Measurements from ENCODE around the gene TENM3.
"Not testable (repeated sequence)": the region's sequence is repeated elsewhere in the genome, so short reads cannot be mapped to it uniquely, and the experiment has no call there.

The TENM3 gene

DNA sequence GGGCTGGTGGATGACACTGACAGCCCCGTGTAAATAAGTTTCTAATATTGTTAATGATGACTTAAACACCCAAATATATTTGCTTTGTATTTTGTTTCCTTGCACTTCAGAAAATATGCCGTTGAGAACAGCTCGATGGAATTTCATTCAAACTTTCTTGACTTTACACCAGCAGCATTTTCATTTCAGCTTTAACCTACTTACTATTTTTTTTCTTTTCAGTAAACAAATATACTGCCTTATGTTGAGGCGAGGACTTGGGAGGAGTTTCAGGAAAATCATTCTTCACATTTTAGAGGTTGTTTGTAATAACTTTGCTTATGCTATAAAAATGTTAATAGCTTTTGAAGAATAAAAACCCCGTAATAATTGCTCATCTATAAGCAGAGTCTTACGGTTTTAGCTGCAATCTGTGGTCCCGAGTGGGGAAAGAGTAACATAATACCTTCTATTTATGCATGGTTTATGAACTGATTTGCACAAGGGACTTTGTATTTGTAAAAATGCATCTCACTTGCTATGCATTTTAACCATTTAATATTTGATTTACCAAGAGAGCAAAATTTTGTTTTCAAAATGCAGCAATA, 14.1 kb upstream of the TENM3 start:
- DNase-seq, result no peak

DNA sequence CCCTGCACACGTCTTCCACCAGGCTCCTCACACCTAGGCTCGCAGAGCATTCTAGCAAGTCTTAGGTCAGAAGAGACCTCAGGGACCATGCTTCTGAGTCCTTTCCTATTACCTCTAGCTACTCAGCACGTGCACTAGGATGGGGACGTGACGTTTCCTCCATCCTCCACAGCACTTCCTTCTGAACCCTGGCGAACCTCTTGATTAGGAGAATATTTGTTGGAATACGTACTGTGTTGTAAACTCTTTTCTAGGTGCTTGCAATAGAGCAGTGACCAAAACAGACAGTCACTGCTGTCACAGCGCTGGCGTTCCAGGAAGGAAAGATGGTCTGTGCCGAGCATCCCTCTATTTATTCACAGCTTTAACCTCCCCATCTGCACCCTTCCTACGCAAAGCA, 12.9 kb upstream of the TENM3 start:
- no peak for DNase-seq

GRCh38 chr4:182231080-182231479, 12.1 kb upstream of the TENM3 start:
- DNase-seq, result no peak

DNA sequence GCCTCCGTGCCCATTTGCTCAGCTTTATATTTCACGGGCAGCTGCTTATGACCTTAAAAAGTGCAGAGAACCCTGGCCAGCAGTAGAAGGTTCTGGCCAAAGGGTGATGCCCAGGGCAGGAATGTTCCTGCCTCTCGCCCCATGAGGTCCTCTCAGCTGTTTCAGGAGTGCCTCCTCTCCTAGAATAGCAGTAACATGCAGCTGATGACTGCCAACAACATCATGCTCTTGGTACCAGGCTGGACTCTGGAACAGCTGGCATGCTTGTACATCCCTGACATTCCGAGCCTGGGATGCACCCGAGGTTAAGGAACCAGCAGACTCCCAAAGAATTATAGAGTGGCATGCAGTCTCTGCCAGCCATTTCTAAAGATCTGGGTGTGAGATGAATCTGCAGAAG, 11.7 kb upstream of the TENM3 start:
- DNase-seq, result no peak

- no peak for DNase-seq
Measured at GRCh38 chr4:182233310-182234090, 9.7 kb upstream of the TENM3 start.

GRCh38 chr4:182235021-182235795, 8.0 kb upstream of the TENM3 start:
- DNase-seq, result no peak

DNA sequence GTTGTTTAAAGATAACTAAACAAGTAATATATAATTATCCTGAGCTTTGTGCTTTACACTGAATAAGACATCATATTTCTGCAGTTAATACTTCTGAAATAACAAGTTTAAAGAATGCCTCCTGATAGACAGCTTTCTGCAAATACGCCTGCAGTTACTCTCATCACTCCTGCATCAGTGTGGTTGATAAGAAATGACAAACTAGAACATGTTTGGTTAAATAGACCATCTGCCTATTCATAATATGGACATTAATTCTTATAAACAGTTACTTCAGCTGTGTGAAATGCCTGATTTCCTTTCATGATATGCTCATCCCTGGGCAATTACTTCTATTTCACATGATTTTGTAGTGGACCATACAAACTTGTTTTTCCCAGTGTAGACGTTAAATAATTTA, 7.0 kb upstream of the TENM3 start:
- no peak for DNase-seq

GRCh38 chr4:182237010-182237409, 6.2 kb upstream of the TENM3 start:
- not testable (repeated sequence) for DNase-seq

DNA sequence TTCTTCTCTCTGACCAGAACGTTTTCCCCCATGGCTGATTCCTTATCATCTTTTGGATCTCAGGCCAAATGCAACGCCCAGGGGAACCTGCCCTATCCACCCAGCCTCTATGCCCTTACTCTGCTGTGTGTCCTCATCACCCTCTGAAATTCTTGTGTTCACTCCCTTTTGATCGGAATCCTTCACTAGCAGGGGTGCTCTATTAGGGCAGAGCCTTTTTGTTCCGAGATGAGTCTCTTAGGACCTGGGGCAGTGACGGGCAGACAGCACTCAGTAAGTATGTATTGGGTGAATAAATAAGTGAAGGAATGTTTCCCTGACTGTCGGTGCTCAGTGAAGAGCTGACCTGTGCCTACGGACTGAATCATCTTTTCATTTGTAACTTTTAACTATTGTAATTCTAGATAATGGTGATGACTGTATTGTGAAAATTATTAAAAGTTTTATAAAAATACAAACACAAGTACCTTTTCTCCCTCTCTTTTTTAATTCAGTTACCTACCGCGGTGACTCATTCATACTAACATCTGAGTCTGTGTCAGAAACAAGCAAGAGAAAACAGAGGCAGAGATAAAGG, 4.8 kb upstream of the TENM3 start:
- no peak for DNase-seq

- DNase-seq, result no peak
Measured at GRCh38 chr4:182240161-182241130, 2.8 kb upstream of the TENM3 start.

DNA sequence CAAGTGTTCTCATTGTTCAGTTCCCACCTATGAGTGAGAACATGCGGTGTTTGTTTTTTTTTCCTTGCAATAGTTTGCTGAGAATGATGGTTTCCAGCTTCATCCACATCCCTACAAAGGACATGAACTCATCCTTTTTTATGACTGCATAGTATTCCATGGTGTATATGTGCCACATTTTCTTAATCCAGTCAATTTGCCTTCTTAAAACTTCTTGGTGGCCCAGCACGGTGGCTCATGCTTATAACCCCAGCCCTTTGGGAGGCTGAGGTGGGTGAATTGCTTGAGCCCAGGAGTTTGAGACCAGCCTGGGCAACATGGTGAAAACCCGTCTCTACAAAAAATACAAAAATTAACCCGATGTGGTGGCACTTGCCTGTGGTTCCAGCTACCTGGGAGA, 942 bp upstream of the TENM3 start:
- not testable (repeated sequence) for DNase-seq

GRCh38 chr4:182242787-182243186, 415 bp upstream of the TENM3 start:
- no peak for DNase-seq

DNA sequence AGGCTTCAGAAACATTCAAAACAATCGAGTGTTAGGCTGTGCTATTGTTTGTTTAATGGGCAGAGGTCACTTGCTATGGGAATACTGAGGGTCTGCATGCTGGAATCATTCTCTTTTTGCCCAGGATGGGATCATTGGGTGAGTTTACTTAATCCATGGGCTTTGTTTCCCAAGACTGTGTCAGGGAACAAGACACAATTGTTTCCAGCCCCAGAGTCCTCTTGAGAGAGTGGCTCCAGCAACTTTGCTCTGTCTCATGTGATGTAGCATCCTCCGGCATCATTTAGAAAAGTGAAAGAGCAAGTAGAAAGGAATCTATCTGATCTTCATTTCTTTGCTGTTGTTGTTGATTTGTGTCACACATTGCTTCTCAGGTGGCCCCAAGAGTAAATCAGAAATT, 1.8 kb downstream of the TENM3 start:
- no peak for DNase-seq

DNA sequence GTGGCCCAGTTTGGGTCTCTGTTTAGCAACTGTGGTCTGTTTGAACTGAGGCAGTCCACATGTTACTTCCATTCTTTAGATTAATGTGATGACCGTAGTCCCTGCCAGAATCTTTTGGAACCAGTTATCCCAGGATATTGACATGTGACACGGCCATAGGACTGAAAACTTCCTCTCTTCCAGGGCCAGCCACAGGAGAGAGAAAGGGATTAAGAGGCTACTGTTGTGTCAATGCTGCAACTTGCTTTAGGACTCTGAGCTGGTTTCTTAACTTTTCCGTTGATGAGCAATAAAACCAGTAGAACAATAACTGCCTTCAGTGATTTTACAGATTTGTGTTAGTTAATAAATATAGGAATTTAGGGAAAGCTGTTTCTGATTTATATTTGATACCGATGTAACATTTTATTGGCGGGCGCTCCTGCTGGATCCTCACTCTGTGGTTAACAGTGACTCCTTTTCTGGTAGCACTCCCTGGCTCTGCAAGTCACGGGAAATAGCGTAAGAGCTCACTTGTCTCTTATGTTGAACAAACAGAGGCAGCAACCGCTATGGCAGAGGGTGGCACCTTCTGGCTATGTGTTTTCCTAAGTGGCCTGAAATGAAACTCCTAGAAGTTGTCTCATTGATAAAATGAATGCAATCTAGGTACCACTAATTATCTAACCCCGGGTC, 2.5 kb downstream of the TENM3 start:
- no peak for DNase-seq

GRCh38 chr4:182246401-182247205, 3.4 kb downstream of the TENM3 start:
- no peak for DNase-seq

- DNase-seq, result no peak
Measured at GRCh38 chr4:182248295-182248694, 5.1 kb downstream of the TENM3 start.

DNA sequence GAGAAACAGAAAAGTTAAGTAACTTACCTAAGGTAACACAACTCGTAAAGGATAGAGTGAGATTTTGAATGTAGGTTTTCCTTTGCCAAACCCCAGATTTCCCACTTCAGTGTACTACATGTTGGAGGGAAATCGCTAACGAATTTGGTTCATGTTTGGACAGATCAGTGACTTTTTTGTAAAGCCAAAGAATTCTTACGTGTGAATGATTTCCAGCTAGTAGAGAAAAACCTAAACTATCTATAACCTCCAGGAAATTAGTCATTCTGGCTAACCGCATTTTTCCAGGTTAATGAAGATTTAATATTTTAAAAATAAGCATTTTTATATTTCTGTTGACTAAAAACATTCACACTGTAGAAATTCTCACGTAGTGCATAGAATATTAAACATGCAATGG, 7.2 kb downstream of the TENM3 start:
- no peak for DNase-seq

DNA sequence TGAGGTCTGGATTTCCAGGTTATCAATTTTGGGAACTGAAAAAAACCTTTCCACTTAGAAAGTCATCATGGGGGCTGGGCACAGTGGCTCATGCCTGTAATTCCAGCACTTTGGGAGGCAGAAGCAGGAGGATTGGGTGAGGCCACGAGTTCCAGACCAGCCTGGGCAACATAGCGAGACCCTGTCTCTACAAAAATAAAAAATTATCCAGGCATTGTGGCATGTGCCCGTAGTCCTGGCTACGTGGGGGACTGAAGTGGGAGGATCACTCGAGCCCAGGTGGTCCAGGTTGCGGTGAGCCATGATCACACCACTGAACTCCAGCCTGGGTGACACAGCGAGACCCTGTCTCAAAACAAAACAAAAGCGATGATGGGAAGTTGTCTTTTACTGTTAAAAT, 7.9 kb downstream of the TENM3 start:
- no peak for DNase-seq

DNA sequence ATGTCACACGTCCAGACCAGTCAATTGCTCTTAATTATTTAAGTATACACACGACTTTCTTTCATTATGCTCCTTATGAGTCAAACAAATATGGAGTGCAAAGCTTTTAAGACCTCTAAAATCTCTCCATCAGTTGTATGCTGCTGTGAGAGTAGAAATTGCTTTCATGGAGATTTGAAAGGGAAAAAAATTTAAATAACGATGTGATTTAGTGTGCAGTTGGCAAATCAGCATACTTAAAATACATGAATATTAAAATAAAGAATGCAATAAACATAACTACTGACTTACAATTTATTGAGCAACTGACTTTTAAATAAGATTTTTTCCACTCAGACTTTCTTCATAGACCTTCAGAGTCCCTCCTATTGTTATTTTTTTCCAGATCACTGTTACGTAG, 9.0 kb downstream of the TENM3 start:
- no peak for DNase-seq

- no peak for DNase-seq
Measured at GRCh38 chr4:182254026-182254780, 11.0 kb downstream of the TENM3 start.

Data from NCI-H2227 treated with DMSO at 0.1 percent for 48 hours (cell line).